Breast epithelium (tissue), 4 donors: ENCODE results near the gene PANX1. TPM values are rescaled to one million over a fixed set of nuclear protein-coding genes. Genes with fewer than 3 reads are reported as not detected.

Source experiments
- DNase-seq, 2 donors: peaks; one replicate each; pipeline ENCODE4 v3.0.0-alpha.2; 2019; ENCODE audit warnings: low spot score in 2 of 2
- H3K27ac ChIP-seq, 2 donors: fragments of 200-600 bp; sonication (generic) in 1 of 2; one replicate each; pipeline ENCODE4 v1.5.1; 2016 to 2019; ENCODE audit warnings: mild to moderate bottlenecking in 1 of 2
- H3K27me3 ChIP-seq, 2 donors: fragments of 200-600 bp; sonication (generic) in 1 of 2; one replicate each; pipeline versions ENCODE4 v1.5.1 to v1.6.0; 2017 to 2019; ENCODE audit warnings: control low read depth in 1 of 2, mild to moderate bottlenecking in 1 of 2
- H3K36me3 ChIP-seq: fragments of 200-600 bp; one replicate; pipeline ENCODE4 v1.5.1; 2019
- H3K4me1 ChIP-seq, 2 donors: fragments of 200-600 bp; sonication (generic); one replicate each; pipeline ENCODE4 v1.5.1; 2016 to 2019; ENCODE audit warnings: control low read depth in 1 of 2
- H3K4me3 ChIP-seq, 3 donors: fragments of 200-600 bp; sonication (generic); 1 replicate in 2 of 3; 2 replicates in 1 of 3; pipeline ENCODE4 v1.5.1; 2016 to 2019; ENCODE audit warnings: mild to moderate bottlenecking in 3 of 3, moderate library complexity in 2 of 3
- H3K9me3 ChIP-seq, 2 donors: fragments of 200-600 bp; sonication (generic) in 1 of 2; one replicate each; pipeline ENCODE4 v1.5.1; 2016 to 2019; ENCODE audit warnings: control low read depth in 1 of 2
- POLR2A ChIP-seq: fragments of 450-650 bp; IDR thresholded peaks from one replicate; pipeline ENCODE4 v1.6.1; 2016; ENCODE audit warnings: antibody characterized with exemption, mild to moderate bottlenecking, moderate library complexity
- POLR2AphosphoS5 ChIP-seq, 3 donors: sonication (generic); formaldehyde crosslinking; IDR thresholded peaks; one replicate each; pipeline ENCODE4 v1.6.1; 2017; ENCODE audit warnings: antibody characterized with exemption in 3 of 3
- intact Hi-C: fragments of 100-400 bp; cut with DNase I; formaldehyde crosslinking; loops from one replicate; pipeline ENCODE4 v1.15.1; 2023; ENCODE audit warnings: low total_unique reads
- total RNA-seq, 3 donors: library from RNA; depleted of rRNA; stranded (reverse); fragments of >200 nt; gene quantifications; one replicate each; pipeline ENCODE4 v1.1.0, GENCODE V29; 2016
- TF ChIP-seq, protein P1 (sequence below), 3 donors: fragments of 450-650 bp; IDR thresholded peaks; one replicate each; pipeline ENCODE4 v1.5.1; 2016 to 2017; ENCODE audit warnings: antibody characterized with exemption in 3 of 3, mild to moderate bottlenecking in 3 of 3, moderate library complexity in 3 of 3

The PANX1 gene
- total RNA-seq, 3 donors from 2014 or later, result 16.7 to 20.3 (median 17.7) TPM

DNA sequence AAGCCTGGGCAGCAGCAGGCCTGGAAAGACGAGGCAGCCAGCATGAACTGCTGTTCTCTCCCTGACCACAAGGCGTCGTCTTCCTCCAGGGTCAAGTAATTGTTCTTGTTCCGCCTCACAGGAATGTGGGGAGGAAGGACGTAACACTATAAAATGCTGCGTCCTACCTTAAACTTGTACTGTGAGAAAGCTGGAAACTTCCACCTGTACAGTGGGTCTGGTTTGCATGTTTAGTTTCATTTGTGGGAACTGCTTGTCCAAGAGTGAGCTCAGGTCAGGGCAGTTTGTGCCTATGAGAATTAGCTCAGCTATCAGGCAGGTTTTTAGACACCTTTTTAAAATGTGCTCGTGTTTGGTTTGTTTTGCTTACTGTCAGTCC, 55.2 kb downstream of the PANX1 start:
- Histone ChIP-seq H3K4me1 (peaks cover 0 to 5% of the 10 kb centered on the region in 2 donors), H3K9me3 (no peaks in the 10 kb centered on the region), H3K36me3 (no peaks in the 10 kb centered on the region), H3K27ac (no peak overlapping the region), H3K4me3 (peak overlapping the region in 1 of 3 donors; percentile 4), H3K27me3 (no peaks in the 10 kb centered on the region)
- TF ChIP-seq POLR2A (no peak), POLR2AphosphoS5 (IDR thresholded peaks at IDR 0.05) (no peak)
- TF ChIP-seq, protein P1, sequence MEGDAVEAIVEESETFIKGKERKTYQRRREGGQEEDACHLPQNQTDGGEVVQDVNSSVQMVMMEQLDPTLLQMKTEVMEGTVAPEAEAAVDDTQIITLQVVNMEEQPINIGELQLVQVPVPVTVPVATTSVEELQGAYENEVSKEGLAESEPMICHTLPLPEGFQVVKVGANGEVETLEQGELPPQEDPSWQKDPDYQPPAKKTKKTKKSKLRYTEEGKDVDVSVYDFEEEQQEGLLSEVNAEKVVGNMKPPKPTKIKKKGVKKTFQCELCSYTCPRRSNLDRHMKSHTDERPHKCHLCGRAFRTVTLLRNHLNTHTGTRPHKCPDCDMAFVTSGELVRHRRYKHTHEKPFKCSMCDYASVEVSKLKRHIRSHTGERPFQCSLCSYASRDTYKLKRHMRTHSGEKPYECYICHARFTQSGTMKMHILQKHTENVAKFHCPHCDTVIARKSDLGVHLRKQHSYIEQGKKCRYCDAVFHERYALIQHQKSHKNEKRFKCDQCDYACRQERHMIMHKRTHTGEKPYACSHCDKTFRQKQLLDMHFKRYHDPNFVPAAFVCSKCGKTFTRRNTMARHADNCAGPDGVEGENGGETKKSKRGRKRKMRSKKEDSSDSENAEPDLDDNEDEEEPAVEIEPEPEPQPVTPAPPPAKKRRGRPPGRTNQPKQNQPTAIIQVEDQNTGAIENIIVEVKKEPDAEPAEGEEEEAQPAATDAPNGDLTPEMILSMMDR (IDR thresholded peaks at IDR 0.05), result peak; percentile 32 to 78 (median 60)
- DNase-seq, result peak; percentile 28 to 73
- intact Hi-C loops, result no loop called here

DNA sequence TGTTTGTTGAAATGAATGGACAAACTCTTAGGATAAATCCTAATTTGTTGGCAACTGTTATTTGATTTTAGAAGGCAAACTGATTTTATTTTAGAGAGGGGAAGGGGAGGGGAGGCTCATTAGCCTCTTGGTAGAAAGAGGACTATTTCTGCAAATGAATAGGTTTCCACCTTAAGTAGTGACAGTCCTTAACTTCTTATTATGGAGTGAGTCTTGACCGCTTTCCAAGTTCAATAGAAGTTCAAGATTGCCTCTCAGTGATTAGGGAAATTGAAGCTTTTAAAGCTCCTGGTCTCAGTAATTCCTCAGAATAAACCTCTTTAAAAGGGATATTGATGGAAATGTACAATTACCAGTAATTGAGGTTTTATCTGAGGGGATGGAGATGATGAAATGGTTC, 55.7 kb downstream of the PANX1 start:
- Histone ChIP-seq H3K36me3 (no peaks in the 10 kb centered on the region), H3K4me1 (peaks cover 0 to 5% of the 10 kb centered on the region in 2 donors), H3K27me3 (no peaks in the 10 kb centered on the region), H3K4me3 (peak overlapping the region in 1 of 3 donors; percentile 4), H3K9me3 (no peaks in the 10 kb centered on the region), H3K27ac (no peak overlapping the region)
- no peak for TF ChIP-seq POLR2AphosphoS5 (IDR thresholded peaks at IDR 0.05)
- no peak for TF ChIP-seq POLR2A
- TF ChIP-seq, protein P1 (IDR thresholded peaks at IDR 0.05), result no peak
- intact Hi-C loops, result no loop called here
- DNase-seq, result no peak

DNA sequence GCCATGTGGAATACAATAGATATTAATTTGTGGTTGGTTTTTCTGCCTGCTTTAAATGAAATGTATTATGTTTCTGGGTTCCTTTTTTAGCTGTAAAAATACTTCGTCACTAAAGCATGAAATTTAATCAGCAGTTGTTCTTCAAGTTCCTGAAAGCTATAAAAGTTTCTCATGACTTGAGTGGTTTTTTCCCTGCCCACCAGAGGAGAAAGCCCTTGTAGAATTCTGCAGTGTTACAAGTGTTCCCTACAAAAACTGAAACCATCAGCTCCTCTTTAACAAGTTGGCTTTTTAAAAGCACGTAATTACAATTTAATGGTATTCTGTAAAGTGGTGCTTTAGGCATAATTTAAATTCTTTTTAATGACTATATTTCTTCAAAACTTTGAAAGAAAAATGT, 56.2 kb downstream of the PANX1 start:
- Histone ChIP-seq H3K36me3 (no peaks in the 10 kb centered on the region), H3K27ac (no peak overlapping the region), H3K27me3 (no peaks in the 10 kb centered on the region), H3K4me1 (peaks cover 0 to 5% of the 10 kb centered on the region in 2 donors), H3K4me3 (no peak overlapping the region), H3K9me3 (no peaks in the 10 kb centered on the region)
- no peak for TF ChIP-seq POLR2AphosphoS5 (IDR thresholded peaks at IDR 0.05)
- no peak for TF ChIP-seq POLR2A
- intact Hi-C loops, result no loop called here
- DNase-seq, result no peak

DNA sequence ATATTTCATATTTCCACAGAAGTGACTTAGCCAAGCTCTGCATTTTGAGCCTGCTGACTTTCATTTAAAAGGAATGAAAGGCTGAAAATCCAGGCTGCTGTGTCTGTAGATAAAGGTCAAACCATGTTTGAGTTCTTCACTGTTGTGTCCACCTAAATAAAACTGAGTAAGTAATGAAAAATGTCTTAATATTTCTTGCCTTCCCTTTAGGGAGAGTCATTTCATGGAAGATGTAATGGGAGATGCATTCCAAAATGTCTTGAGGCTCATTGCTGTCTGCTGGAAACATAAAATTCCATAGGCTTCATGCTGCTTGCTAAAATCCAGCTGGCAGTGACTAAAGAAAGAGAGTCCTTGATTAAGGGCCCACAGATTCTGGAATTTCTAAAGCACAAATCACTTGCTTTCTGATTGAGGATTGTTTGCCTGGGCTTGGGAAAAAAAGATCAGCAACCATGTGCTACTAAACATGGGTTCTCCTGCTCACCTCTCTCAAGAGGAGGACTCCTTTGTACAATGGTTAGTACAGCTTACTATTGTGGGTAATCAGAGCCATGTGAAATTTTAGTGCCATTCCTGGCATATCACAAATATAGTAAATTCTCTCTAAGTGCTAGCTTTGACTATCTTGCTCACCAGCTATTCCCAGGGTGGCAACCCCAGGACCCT, 56.9 kb downstream of the PANX1 start:
- Histone ChIP-seq H3K27me3 (no peaks in the 10 kb centered on the region), H3K4me1 (peaks cover 0 to 5% of the 10 kb centered on the region in 2 donors), H3K9me3 (no peaks in the 10 kb centered on the region), H3K36me3 (no peaks in the 10 kb centered on the region), H3K4me3 (no peak overlapping the region), H3K27ac (no peak overlapping the region)
- TF ChIP-seq POLR2AphosphoS5 (IDR thresholded peaks at IDR 0.05), result no peak
- TF ChIP-seq, protein P1 (IDR thresholded peaks at IDR 0.05), result no peak
- TF ChIP-seq POLR2A, result no peak
- no peak for DNase-seq
- intact Hi-C loops, result no loop called here

DNA sequence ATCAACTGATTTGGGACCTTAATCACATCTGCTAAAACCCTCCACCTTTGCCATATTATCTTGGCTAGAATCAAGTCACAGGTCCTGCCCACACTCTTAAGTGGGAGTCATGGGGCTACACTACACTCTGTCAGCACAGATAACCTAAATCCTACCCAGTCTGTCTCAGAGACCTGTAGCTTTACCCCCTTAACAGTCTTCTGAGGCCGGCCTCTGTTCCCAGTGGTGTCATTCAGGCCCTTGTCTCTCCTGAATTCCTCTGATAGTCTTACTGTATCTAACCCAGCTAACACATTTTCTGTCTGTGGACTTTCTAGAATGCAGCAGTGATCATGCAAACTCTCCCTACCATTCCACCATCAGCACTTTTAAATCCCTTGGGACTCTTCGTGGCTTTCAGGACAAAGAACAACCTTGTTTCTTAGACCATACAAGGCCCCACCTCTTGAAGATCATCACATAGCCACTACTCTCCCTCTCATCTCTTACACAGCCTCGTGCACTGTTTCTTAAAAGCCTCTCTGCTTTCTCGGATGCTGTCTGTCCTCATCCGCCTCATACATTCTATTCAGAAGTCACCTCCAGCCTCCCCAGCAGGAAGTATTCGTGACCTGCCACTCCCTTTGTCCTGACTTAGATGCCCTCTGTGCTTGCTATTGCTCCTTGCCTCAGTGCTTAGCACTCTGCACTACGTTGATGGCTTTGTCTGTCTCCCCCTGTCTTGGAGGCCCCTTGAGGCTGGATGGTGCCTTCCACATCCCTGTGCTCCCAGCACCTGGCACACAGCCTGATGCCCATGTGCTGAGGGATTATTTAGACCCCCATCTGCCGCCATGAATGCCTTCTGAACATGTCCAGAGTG, 57.9 kb downstream of the PANX1 start:
- TF ChIP-seq, protein P1 (IDR thresholded peaks at IDR 0.05), result no peak
- TF ChIP-seq POLR2AphosphoS5 (IDR thresholded peaks at IDR 0.05), result no peak
- no peak for TF ChIP-seq POLR2A
- H3K4me1 ChIP-seq, result peaks cover 0 to 5% of the 10 kb centered on the region in 2 donors
- intact Hi-C loops, result no loop called here
- no peak overlapping the region for H3K4me3 ChIP-seq
- H3K27me3 ChIP-seq, result no peaks in the 10 kb centered on the region
- H3K9me3 ChIP-seq, result no peaks in the 10 kb centered on the region
- no peak for DNase-seq
- no peaks in the 10 kb centered on the region for H3K36me3 ChIP-seq
- no peak overlapping the region for H3K27ac ChIP-seq
